ENCODE measurements around the gene LTBP1.

- TF ChIP-seq TCF12 (IDR thresholded peaks at IDR 0.05; ENCODE audit: low read depth) (no peak), EGR1 (IDR thresholded peaks at IDR 0.05) (no peak), YY1 (IDR thresholded peaks at IDR 0.05; ENCODE audit: low read depth) (no peak), CEBPB (IDR thresholded peaks at IDR 0.05) (no peak), RAD21 (IDR thresholded peaks at IDR 0.05; ENCODE audit: low read depth) (no peak), NFIC (IDR thresholded peaks at IDR 0.05) (no peak), CREB1 (IDR thresholded peaks at IDR 0.05; ENCODE audit: low read depth) (no peak), EP300 (IDR thresholded peaks at IDR 0.05; ENCODE audit: borderline replicate concordance) (no peak), TEAD4 (IDR thresholded peaks at IDR 0.05) (no peak), TAF1 (IDR thresholded peaks at IDR 0.05; ENCODE audit: low read depth) (no peak)
- TF ChIP-seq, protein P1, sequence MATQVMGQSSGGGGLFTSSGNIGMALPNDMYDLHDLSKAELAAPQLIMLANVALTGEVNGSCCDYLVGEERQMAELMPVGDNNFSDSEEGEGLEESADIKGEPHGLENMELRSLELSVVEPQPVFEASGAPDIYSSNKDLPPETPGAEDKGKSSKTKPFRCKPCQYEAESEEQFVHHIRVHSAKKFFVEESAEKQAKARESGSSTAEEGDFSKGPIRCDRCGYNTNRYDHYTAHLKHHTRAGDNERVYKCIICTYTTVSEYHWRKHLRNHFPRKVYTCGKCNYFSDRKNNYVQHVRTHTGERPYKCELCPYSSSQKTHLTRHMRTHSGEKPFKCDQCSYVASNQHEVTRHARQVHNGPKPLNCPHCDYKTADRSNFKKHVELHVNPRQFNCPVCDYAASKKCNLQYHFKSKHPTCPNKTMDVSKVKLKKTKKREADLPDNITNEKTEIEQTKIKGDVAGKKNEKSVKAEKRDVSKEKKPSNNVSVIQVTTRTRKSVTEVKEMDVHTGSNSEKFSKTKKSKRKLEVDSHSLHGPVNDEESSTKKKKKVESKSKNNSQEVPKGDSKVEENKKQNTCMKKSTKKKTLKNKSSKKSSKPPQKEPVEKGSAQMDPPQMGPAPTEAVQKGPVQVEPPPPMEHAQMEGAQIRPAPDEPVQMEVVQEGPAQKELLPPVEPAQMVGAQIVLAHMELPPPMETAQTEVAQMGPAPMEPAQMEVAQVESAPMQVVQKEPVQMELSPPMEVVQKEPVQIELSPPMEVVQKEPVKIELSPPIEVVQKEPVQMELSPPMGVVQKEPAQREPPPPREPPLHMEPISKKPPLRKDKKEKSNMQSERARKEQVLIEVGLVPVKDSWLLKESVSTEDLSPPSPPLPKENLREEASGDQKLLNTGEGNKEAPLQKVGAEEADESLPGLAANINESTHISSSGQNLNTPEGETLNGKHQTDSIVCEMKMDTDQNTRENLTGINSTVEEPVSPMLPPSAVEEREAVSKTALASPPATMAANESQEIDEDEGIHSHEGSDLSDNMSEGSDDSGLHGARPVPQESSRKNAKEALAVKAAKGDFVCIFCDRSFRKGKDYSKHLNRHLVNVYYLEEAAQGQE (IDR thresholded peaks at IDR 0.05; ENCODE audit: low read depth), result no peak
These were observed 54.2 kb downstream of the LTBP1 start for GRCh38 chr2:33000986-33001385.

Data from Ishikawa (cell line).